ENCODE measurements around the gene TAS2R3.
"Not testable (repeated sequence)": the region's sequence is repeated elsewhere in the genome, so short reads cannot be mapped to it uniquely, and the experiment has no call there.

The TAS2R3 gene, protein sequence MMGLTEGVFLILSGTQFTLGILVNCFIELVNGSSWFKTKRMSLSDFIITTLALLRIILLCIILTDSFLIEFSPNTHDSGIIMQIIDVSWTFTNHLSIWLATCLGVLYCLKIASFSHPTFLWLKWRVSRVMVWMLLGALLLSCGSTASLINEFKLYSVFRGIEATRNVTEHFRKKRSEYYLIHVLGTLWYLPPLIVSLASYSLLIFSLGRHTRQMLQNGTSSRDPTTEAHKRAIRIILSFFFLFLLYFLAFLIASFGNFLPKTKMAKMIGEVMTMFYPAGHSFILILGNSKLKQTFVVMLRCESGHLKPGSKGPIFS

DNA sequence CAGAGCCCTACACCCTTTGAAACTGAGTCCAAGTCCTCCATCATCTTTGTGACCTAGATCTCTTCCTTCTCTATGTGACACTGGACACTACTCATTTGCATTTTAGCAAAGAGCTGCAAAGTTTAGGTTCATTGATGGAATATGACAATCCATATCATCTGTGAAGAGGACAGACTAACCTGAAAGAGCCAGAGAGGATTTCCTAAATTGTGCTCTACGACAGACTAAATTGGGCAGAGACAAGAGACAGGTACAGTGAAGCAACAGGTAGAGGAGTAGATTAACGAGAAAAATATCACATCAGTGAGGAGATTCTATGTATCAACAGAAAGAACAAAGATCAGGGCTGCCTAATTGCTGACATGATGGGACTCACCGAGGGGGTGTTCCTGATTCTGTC is at the start of gene TAS2R3:
Gene TAS2R3, plus strand, starts transcription at position 301 of the 400 bp plus-strand sequence. Its CDS starts 62 bp downstream, at position 363.
- no peak for DNase-seq

DNA sequence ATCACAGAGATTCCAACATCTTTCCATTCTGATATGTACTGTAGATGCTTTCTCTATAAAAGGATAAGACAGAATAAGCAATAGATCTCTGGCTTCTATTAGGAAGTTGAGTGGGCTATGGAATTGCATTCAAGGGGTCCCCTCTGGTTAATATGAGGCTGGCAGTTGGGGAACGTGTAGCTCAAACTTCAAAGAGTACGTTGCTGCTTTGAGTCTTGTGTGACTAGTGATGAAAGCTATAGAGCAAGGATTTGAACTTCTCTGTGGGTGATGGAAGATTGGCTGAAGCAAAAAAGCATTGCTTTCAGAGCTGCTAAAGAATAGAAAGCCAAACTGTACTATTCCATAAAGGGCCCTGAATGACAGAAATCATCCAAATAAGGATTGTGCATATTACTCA is 49.3 kb upstream of the TAS2R3 start:
- DNase-seq: no peak

- no peak for DNase-seq
Measured at GRCh38 chr7:141715018-141715417, 48.9 kb upstream of the TAS2R3 start.

DNA sequence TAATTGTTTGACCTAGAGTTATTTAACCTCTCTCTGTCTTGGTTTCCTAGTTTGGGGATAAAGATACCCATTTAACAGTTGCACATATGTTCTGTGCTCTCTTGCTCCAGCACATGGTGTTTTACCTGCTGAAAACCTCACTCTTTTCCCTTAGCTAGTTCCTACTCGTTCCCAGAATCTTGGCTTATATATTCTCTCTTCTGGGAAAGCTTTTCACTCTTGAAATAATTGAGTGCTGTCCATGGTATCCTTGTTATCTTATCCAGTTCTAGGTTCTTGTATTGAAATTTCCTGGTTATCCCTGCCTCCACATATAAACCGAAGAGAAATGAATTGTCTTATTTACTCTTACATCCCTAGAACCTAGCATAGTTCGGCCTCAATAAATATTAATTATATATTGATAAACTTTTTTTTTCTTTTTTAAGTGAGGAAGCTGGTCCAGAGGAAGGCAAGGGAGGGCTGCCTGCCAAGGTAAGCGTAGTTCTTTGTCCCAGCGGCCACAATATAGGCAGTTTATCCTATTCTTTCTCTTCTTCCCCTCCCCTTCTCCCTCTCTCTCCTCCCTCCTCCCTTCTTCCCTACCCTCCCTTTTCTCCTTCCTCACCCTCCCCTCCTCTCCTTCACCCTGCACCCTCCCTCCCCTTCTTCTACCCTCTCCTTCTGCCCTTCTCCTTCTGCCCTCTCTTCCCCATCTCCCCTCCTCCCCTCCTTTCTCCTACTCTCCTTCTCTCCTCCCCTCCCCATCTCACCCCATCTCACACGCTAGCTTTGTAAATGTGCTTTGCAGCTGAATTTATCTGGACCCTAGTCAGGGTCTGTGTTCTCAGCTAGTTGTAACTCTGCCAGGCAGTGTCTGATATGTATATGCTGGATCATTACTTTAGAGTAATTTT is 47.9 kb upstream of the TAS2R3 start:
- no peak for DNase-seq

DNA sequence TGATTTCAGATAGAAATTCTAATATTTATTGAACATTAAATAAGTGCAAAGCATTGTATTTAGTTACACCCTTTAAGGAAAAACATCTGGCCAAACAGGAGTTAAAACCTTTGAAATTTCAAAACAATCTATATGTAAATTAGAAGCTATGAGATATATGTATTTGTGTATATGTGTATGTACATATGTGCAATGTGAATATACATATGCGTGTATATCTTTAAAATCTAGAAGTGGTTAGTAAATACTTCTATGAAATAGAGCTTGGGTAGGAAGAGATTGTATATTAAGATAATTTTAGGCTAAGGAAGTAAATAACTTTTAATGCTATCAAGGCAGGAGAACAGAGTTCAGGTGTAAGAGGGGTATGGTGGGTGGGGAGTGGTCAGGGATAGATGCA is 46.4 kb upstream of the TAS2R3 start:
- DNase-seq: no peak

GRCh38 chr7:141722529-141722928 is 41.4 kb upstream of the TAS2R3 start:
- no peak for DNase-seq

- DNase-seq: no peak
Measured at GRCh38 chr7:141729020-141729419, 34.9 kb upstream of the TAS2R3 start.

GRCh38 chr7:141731476-141732149 is 32.3 kb upstream of the TAS2R3 start:
- DNase-seq: peak in 7 of 51 donors; percentile 2 to 65 (median 8)

GRCh38 chr7:141737118-141737835 is 26.6 kb upstream of the TAS2R3 start:
- no peak for DNase-seq

- peak; percentile 45 to 95 (median 84) for DNase-seq
Measured at GRCh38 chr7:141737836-141738591, 25.9 kb upstream of the TAS2R3 start, which contains the start of gene SSBP1. SSBP1 (plus strand) TSS chr7:141738358; CDS start chr7:141739167, 809 bp downstream.

- no peak for DNase-seq
Measured at GRCh38 chr7:141738592-141739013, 25.3 kb upstream of the TAS2R3 start.

GRCh38 chr7:141739250-141739649 is 24.6 kb upstream of the TAS2R3 start:
- no peak for DNase-seq

GRCh38 chr7:141742229-141742628 is 21.7 kb upstream of the TAS2R3 start:
- no peak for DNase-seq

DNA sequence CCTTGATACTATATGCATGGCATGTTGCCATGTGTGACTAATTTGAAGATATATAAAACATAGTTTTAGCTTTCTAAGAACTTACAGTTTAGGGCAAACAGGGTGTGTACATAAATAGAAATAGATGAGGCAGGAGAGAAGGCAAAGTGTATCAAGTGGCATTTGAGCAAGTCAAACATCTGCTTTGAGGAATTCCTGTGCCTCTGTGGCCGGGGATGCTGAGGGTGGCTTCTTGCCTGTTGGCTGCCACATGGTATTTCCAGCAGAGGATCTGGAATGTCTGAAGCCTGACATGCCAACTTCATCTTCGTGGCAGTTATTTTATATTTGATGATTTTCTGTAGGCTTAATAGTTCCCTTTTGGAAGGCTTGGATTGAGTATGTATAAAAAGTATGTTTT is 19.8 kb upstream of the TAS2R3 start:
- DNase-seq: no peak

GRCh38 chr7:141748396-141748795 is 15.5 kb upstream of the TAS2R3 start:
- no peak for DNase-seq

- DNase-seq: not testable (repeated sequence)
Measured at GRCh38 chr7:141751904-141752303, 12.0 kb upstream of the TAS2R3 start.

- no peak for DNase-seq
Measured at GRCh38 chr7:141752634-141753033, 11.3 kb upstream of the TAS2R3 start.

DNA sequence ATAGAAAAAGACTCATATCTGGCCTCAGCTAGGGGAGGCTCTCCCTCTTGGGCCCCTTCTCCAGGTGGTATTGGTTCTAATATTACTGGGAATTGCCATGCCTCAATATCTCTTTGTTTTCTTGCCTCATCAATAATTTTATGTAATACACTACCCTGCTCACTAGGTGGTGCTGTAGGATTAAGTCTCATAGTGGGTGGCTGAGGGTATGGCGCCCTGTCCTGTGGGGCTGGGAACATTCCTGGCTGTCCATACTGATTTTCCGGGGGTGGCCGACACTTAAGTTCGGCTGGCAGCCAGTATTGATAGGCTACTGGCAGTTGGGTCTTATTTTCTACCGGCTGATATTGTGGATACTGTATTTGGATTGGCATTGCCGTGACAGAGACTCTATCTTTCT is 9.0 kb upstream of the TAS2R3 start:
- DNase-seq: no peak

- not testable (repeated sequence) for DNase-seq
Measured at GRCh38 chr7:141770083-141770583, 6.2 kb downstream of the TAS2R3 start.

DNA sequence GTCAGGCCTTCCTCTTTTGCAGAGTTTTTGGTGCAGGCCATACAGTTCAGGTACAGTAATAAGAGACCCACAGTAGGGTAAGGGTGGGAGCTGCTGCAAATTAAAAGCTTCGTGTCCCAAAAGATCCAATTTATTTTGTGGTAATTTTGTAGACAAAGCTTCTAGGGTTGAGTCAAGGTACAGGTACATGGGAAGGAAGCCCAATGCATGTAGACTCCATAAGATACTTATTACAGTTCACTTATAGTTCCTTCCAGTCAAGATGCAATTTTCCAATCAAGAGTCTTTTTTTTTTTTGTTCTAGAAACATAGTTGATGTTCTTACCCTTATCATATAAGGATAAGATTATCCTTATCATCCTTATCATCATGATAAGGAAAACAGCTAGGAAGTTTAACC is 12.5 kb downstream of the TAS2R3 start, which contains the start of gene TAS2R4:
Gene TAS2R4, plus strand, starts transcription at position 301 of the 400 bp plus-strand sequence. CDS start 1,815 bp downstream, outside the sequence.
- DNase-seq: no peak
